ENCODE measurements around the gene SLC24A3.

The SLC24A3 gene

GRCh38 chr20:19478320-19478895 is 266.0 kb downstream of the SLC24A3 start:
- Histone ChIP-seq H3F3A (ENCODE audit: control insufficient read depth, insufficient read depth) (no peaks in the 10 kb centered on the region), H3K36me3 (ENCODE audit: control insufficient read depth, low read length) (no peaks in the 10 kb centered on the region), H3K4me3 (ENCODE audit: low read length) (no peak overlapping the region), H3K27ac (ENCODE audit: low read depth, low read length) (no peak overlapping the region), H3K9me2 (replicated peaks; ENCODE audit: control insufficient read depth, low read length) (no peaks in the 10 kb centered on the region), H3K27me3 (ENCODE audit: control insufficient read depth, low read length) (no peaks in the 10 kb centered on the region), H3K4me2 (ENCODE audit: low read length) (no peak overlapping the region), H3K9me3 (ENCODE audit: control insufficient read depth, insufficient read depth, low read length) (no peaks in the 10 kb centered on the region), H3K4me1 (ENCODE audit: control insufficient read depth, low read length) (no peaks in the 10 kb centered on the region), H4K20me1 (ENCODE audit: control insufficient read depth, insufficient read depth, low read depth, low read length) (no peaks in the 10 kb centered on the region), H3K79me2 (ENCODE audit: control insufficient read depth, low read length) (no peaks in the 10 kb centered on the region)
- TF ChIP-seq CTCF (IDR thresholded peaks at IDR 0.05; ENCODE audit: low read depth, low read length, poor library complexity, severe bottlenecking) (no peak), EZH2phosphoT487 (IDR thresholded peaks at IDR 0.05; ENCODE audit: borderline replicate concordance, low read length) (no peak)

DNA sequence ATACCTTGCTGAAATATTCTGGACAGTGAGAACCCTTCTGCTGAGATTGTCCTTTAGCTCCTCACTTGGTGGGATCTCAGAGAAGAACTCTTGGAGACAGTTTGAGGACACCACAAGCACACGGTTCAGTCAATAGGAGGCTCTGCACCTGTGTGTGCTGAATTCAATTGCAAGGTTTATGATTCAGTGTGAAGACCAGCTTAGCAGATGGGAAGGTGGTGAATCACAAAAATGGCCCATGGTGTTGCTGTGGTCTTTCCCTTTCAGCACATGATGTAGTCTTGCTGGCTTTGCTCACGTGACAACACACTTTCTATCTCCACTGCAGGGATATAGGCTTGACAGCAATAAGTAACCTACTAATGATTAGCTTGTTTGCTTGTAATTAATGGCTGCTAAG is 270.3 kb downstream of the SLC24A3 start:
- Histone ChIP-seq H3K79me2 (ENCODE audit: control insufficient read depth, low read length) (no peaks in the 10 kb centered on the region), H4K20me1 (ENCODE audit: control insufficient read depth, insufficient read depth, low read depth, low read length) (no peaks in the 10 kb centered on the region), H3K27me3 (ENCODE audit: control insufficient read depth, low read length) (no peaks in the 10 kb centered on the region), H3K9me3 (ENCODE audit: control insufficient read depth, insufficient read depth, low read length) (no peaks in the 10 kb centered on the region), H3K36me3 (ENCODE audit: control insufficient read depth, low read length) (no peaks in the 10 kb centered on the region), H3K4me2 (ENCODE audit: low read length) (no peak overlapping the region), H3K4me1 (ENCODE audit: control insufficient read depth, low read length) (no peaks in the 10 kb centered on the region), H3K9me2 (replicated peaks; ENCODE audit: control insufficient read depth, low read length) (no peaks in the 10 kb centered on the region), H3K27ac (ENCODE audit: low read depth, low read length) (no peak overlapping the region), H3F3A (ENCODE audit: control insufficient read depth, insufficient read depth) (no peaks in the 10 kb centered on the region), H3K4me3 (ENCODE audit: low read length) (no peak overlapping the region)
- TF ChIP-seq CTCF (IDR thresholded peaks at IDR 0.05; ENCODE audit: low read depth, low read length, poor library complexity, severe bottlenecking) (no peak), EZH2phosphoT487 (IDR thresholded peaks at IDR 0.05; ENCODE audit: borderline replicate concordance, low read length) (no peak)

DNA sequence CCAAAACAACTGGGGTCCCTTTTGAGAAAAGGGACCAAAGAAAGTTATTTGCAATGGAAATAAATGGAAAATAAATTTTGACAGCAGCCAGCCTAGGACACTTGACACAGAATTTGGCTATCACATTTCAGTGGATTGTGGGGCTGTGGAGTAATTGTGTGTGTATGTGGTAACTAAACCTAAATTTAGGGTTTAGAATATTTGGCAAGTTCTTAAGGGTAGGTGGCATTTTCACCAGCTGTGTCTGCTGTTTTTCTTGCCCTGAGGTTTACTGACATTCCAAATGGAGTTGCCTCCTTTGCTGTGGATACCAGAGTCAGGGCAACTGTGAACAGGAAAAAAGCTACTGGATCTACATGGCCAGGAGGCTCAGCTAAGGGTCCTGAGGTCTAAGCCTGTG is 270.9 kb downstream of the SLC24A3 start:
- Histone ChIP-seq H3K79me2 (ENCODE audit: control insufficient read depth, low read length) (no peaks in the 10 kb centered on the region), H3K27me3 (ENCODE audit: control insufficient read depth, low read length) (no peaks in the 10 kb centered on the region), H3K4me3 (ENCODE audit: low read length) (no peak overlapping the region), H3K9me3 (ENCODE audit: control insufficient read depth, insufficient read depth, low read length) (no peaks in the 10 kb centered on the region), H3K4me2 (ENCODE audit: low read length) (no peak overlapping the region), H3K9me2 (replicated peaks; ENCODE audit: control insufficient read depth, low read length) (no peaks in the 10 kb centered on the region), H3F3A (ENCODE audit: control insufficient read depth, insufficient read depth) (no peaks in the 10 kb centered on the region), H3K4me1 (ENCODE audit: control insufficient read depth, low read length) (no peaks in the 10 kb centered on the region), H3K27ac (ENCODE audit: low read depth, low read length) (no peak overlapping the region), H4K20me1 (ENCODE audit: control insufficient read depth, insufficient read depth, low read depth, low read length) (no peaks in the 10 kb centered on the region), H3K36me3 (ENCODE audit: control insufficient read depth, low read length) (no peaks in the 10 kb centered on the region)
- no peak for TF ChIP-seq CTCF (IDR thresholded peaks at IDR 0.05; ENCODE audit: low read depth, low read length, poor library complexity, severe bottlenecking)
- no peak for TF ChIP-seq EZH2phosphoT487 (IDR thresholded peaks at IDR 0.05; ENCODE audit: borderline replicate concordance, low read length)

Data from DOHH2 (cell line).